GM19463 (cell line): ENCODE results near the gene OVCA2.

Experiments
- ATAC-seq: cut with Tn5 transposase; IDR thresholded peaks from one replicate; pipeline ENCODE4 v1.9.1; 2021; ENCODE audit warnings: mild to moderate bottlenecking, moderate library complexity; ENCODE audit not compliant: unreplicated experiment

Gene OVCA2

GRCh38 chr17:2030779-2031163 lies 11.1 kb upstream of the OVCA2 start:
- no peak for ATAC-seq

DNA sequence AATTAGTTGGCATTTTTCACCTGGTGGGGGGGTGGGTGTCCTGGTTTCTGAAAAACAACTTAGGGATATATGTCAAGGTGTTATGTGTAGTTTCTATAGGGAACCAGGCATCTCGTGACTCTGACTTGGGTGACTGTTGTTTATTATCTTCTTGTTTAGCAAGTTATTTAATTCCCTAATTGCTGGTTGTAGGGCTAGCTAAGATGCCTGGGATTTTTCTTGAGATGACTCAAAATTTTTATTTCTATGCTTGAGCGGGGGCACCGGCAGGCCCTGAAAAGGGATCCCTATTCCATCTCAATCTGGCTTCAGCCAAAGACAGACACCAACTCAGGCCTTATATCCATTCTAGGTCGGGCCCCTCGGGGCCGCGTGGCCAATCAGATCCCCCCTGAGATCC lies 8.7 kb upstream of the OVCA2 start:
- ATAC-seq: no peak

DNA sequence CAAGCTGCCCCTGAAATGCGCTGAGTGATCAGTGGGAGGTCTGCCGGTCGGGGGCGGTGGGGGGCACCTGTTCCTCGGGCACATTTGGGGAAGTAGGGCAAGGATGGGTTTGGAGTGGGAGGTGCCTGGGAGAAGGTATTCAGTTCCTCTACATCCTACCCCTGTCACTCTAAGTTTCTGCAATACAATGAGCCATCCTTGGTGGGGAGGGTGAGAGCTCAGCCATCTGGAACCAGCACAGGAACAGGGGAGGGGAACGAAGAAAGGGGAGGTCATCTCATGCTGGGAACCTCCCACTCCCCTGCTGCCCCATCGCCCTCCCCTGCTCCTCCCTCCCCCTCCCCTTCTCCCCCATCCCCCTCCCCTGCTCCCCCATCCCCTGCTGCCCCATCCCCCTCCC lies 7.7 kb upstream of the OVCA2 start:
- ATAC-seq: no peak

- ATAC-seq: no peak
Observed at GRCh38 chr17:2034806-2035540, 6.8 kb upstream of the OVCA2 start.

- ATAC-seq: no peak
Observed at GRCh38 chr17:2035541-2036488, 6.0 kb upstream of the OVCA2 start.

GRCh38 chr17:2037155-2037554 lies 4.7 kb upstream of the OVCA2 start:
- no peak for ATAC-seq

GRCh38 chr17:2040219-2040827 lies 1.5 kb upstream of the OVCA2 start:
- no peak for ATAC-seq

DNA sequence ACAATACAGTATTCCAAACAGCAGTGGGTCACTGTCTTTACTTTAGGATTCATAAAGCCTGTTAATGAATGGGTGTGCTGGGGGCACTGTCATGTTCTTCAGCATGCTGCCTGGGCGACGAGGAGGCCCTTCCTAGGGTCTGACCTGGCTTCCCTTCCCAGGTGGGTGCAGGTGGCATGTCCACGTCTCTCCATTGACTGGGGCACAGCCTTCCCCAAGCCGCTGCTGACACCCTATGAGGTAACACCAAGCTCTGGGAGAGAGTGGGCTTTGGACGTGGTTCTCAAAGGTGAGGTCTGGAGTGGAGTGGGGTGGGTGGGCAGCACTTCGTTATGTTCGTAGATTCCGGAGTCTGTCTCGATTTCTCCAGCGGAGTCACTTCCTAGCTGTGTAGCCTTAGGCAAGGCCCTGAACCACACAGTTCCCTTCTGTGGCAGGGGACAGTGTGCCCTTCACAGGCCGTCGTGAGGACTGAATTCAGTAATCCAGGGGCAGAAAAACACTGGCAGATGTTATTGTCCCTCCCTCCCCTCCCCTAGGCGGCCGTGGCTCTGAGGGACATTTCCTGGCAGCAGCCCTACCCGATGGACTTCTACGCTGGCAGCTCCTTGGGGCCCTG lies 771 bp upstream of the OVCA2 start:
- ATAC-seq: no peak

- ATAC-seq: no peak
Observed at GRCh38 chr17:2042390-2042847, 597 bp downstream of the OVCA2 start.

DNA sequence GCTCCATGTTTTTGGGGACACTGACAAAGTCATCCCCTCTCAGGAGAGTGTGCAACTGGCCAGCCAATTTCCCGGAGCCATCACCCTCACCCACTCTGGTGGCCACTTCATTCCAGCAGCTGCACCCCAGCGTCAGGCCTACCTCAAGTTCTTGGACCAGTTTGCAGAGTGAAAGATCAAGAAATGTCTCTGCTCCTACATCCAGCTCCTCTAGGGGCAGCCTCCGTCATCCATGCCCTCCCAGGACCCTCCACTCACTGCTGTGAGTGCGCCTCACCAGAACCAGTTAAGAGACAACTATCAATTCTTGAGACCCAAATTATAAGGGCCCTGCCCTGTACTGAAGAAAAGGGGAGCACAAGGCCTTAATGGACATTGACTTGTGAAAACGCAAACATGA lies 1.1 kb downstream of the OVCA2 start:
- ATAC-seq: no peak

GRCh38 chr17:2043785-2044184 lies 2.0 kb downstream of the OVCA2 start:
- no peak for ATAC-seq

DNA sequence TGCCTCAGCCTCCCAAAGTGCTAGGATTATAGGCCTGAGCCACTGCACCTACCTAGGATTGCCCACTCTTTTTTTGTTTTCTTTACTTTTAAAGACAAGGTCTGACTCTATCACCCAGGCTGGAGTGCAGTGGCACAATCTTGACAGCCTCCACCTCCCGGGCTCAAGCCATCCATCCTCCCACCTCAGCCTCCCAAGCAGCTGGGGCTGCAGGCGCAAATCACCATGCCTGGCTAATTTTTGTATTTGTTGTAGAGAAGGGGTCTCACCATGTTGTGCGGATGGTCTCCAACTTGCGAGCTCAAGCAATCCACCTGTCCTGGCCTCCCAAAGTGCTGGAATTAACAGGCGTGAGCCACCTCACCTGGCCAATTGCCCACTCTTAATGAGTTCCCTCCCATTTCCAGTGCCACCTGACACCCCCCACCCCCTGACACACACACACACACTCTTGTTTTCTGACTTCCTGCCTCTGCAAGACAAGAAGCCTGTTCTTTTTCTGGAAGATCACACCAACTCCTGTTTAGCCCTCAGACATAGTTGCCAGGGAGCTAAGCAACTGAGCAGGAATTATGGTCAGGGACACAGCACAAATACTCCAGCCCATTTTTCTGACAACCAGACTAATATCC lies 2.6 kb downstream of the OVCA2 start:
- no peak for ATAC-seq

- no peak for ATAC-seq
Observed at GRCh38 chr17:2047590-2047989, 5.8 kb downstream of the OVCA2 start.

DNA sequence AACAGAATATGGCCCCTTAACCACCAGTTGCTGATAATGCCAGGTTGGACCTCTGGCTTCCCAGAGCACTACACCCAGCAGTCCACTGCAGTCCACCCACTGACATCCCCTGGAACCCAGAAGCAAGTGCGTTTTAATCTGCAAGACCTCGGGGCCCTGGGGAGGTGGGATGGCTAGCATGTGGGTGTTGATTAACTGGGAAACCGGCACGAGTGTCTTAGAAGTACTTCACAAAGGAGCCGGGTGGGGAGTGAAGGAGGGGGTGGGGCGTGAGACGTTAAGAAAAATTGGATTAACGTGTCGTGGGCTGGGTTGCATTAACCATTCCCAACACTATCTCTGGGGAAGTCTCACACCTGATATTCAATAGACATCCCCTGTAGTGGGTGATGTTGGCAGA lies 7.0 kb downstream of the OVCA2 start:
- ATAC-seq: no peak

- ATAC-seq: peak; percentile 57
Observed at GRCh38 chr17:2049333-2050299, 7.8 kb downstream of the OVCA2 start.

- no peak for ATAC-seq
Observed at GRCh38 chr17:2050300-2051060, 8.7 kb downstream of the OVCA2 start.

DNA sequence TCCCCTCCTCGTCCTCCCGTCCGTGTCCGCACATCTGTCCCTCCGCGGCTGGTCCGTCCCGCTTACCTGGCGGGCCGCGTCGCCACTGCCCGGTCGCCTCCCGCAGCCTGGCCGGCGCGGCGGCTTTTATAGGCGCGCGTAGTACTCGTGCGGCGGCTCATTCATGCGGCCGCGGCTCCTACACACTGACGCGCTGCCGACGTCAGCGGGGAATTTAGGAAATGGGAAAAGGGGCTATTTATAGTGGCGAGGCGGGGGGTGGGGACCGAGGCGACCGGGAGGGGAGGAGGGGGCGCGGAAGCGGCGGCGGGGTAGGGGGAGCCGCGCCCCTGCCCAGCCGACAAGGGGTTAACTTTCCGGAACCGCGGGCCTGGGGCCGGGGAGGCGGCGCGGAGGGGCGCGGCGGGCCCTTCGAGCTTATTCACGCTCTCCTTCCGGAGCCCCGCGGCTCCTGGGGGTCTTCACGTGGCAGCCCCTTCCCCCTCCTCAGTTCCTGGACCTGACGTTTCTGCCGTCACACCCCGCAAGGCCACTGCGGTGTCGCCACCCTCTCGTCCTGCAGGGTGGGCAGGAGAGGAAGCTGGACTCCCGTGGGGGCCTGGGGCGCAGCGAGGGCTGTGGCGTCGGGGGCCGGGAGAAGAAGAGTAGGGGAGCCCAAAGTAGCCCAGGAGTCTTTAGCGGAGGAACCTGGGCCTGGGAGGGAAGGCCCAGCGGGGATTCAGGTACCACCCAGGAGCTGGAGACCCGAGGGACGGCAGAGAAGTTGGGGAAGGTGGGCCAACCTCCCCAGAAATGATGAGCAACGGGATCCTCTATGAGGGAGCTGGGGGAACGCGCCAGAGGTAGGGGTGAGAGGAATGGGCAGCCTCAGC lies 9.5 kb downstream of the OVCA2 start:
- no peak for ATAC-seq
